Pancreas (tissue), 10 donors: ENCODE data around the gene INO80E. TPM values are rescaled to one million over a fixed set of nuclear protein-coding genes. Genes with fewer than 3 reads are reported as not detected.

Source experiments
- ATAC-seq, 4 donors: fragments of 200-7000 bp; cut with Tn5 transposase; one replicate each; pipeline versions ENCODE4 v1.8.0 to v1.9.1; 2020; ENCODE audit warnings: mild to moderate bottlenecking in 4 of 4, moderate library complexity in 4 of 4
- DNase-seq, 6 donors: peaks; one replicate each; pipeline ENCODE4 v3.0.0-alpha.2; 2020
- FAIRE-seq: peaks from 2 replicates; lab custom pipeline; 2012; peaks lifted over from hg19 to GRCh38; lab: Jason Lieb, UNC
- H3K27ac ChIP-seq, 4 donors: fragments of 200-600 bp; sonication (generic); 1 replicate in 3 of 4; 2 replicates in 1 of 4; pipeline versions ENCODE4 v1.5.0 to v1.8.0; 2020
- H3K27me3 ChIP-seq, 4 donors: fragments of 200-600 bp; one replicate each; pipeline ENCODE4 v1.8.0; 2021
- H3K36me3 ChIP-seq, 3 donors: fragments of 200-600 bp; sonication (generic) in 1 of 3; one replicate each; pipeline versions ENCODE4 v1.5.0 to v1.8.0; 2020 to 2021
- H3K4me1 ChIP-seq, 3 donors: fragments of 200-600 bp; one replicate each; pipeline ENCODE4 v1.8.0; 2021
- H3K4me3 ChIP-seq, 4 donors: fragments of 200-600 bp; sonication (generic) in 2 of 4; one replicate each; pipeline versions ENCODE4 v1.5.0 to v1.8.0; 2020 to 2021
- H3K9me3 ChIP-seq, 4 donors: fragments of 200-600 bp; one replicate each; pipeline ENCODE4 v1.8.0; 2021
- WGBS, 2 donors: extraction: QIAGEN DNeasy Blood & Tissue Kit; methylation state at CpG; one replicate each; pipeline ENCODE4 v1.1.7; 2013; 5-methylcytosine and 5-hydroxymethylcytosine counted together
- intact Hi-C, 3 donors: fragments of 100-400 bp; cut with DNase I; formaldehyde crosslinking; loops; one replicate each; pipeline versions ENCODE4 v1.11.1 to v1.14.2; 2022
- polyA plus RNA-seq, 2 donors: library from polyadenylated mRNA; stranded (reverse); fragments of 200-250 nt; gene quantifications; one replicate each; pipeline ENCODE4 v1.2.3, GENCODE V29; 2013
- total RNA-seq, 6 donors: library from RNA; stranded (reverse); fragmentation: NEBNext Ultra II Directional in 4 of 6; extraction: Animal tissue kit (Norgen Biotek cat#: 25700) in 4 of 6; gene quantifications; one replicate each; pipeline versions ENCODE4 v1.2.1 to v1.2.4, GENCODE V29; 2021 to 2023
- TF ChIP-seq, protein P1 (sequence below), 4 donors: fragments of 200-600 bp; sonication (generic) in 3 of 4; IDR thresholded peaks; one replicate each; pipeline versions ENCODE4 v1.5.0 to v1.8.0; 2021; ENCODE audit warnings: antibody characterized with exemption in 4 of 4
- donor health status: healthy with polysubstance abuse.
- donor health status: DM: no; HTN: no; CAD: no; lungs with moderate emphysema.
- donor health status: DM: no; HTN: no; CAD: no.
- donor health status: control.
- donor health status: control.
- donor health status: Bipolar disorder and iron deficiency.
- donor health status: DM: yes; HTN: yes; CAD: no.
- donor health status: DM: no; HTN: no; CAD: no.
- donor health status: DM: no; HTN: no; CAD: no.
- donor health status: DM: yes; HTN: yes; CAD: no.

Gene INO80E
- total and polyA plus RNA-seq, 8 donors: 24.0 to 113 (median 32.5) TPM

DNA sequence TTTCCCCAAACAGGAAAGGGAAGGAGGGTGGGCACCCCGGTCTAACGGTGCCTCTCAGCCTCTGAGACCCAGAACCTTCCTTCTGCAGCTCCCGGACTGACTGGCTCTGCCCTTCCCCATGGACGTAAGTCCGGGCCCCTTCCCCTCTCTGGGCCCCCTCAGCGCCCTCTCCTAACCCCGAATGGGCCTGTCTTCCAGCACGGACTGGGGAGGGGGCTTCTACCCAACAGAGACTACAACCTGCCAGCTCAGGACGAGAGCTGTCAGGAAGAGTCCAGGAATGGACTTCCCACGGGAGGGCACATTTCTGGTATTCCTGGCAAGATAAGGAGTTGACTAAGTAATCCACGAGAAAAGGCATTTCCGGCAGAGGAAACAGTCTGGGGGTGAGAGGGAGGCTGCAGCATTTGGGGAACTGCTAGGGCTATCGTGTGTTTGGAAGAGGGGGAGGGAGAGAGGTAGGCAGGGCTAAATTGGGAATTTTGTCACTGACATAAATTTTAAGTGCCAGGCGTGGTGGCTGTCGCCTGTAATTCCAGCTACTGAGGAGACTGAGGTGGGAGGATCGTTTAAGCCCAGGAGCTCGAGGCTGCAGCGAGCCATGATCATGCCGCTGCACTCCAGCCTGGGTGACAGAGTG is 57.5 kb downstream of the INO80E start:
- FAIRE-seq: no peak
- 7 to 10% methylated on average over 18 to 19 of the region's 19 CpGs for WGBS, 2 donors
- peak in 2 of 4 donors; percentile 7 to 12 for ATAC-seq

GRCh38 chr16:30054451-30054850 is 58.4 kb downstream of the INO80E start:
- WGBS, 2 donors: 78 to 88% methylated on average over 8 of the region's 8 CpGs
- Histone ChIP-seq H3K27me3 (no peaks in the 10 kb centered on the region), H3K27ac (peak overlapping the region in 2 of 4 donors; percentile 79 to 83), H3K36me3 (no peaks in the 10 kb centered on the region), H3K4me1 (peaks cover 11 to 15% (median 13%) of the 10 kb centered on the region in 3 donors), H3K9me3 (no peaks in the 10 kb centered on the region), H3K4me3 (no peak overlapping the region)
- DNase-seq (peak in 1 of 6 donors; percentile 63), FAIRE-seq (no peak), ATAC-seq (no peak)
- intact Hi-C loops: no loop called here
- TF ChIP-seq, protein P1, sequence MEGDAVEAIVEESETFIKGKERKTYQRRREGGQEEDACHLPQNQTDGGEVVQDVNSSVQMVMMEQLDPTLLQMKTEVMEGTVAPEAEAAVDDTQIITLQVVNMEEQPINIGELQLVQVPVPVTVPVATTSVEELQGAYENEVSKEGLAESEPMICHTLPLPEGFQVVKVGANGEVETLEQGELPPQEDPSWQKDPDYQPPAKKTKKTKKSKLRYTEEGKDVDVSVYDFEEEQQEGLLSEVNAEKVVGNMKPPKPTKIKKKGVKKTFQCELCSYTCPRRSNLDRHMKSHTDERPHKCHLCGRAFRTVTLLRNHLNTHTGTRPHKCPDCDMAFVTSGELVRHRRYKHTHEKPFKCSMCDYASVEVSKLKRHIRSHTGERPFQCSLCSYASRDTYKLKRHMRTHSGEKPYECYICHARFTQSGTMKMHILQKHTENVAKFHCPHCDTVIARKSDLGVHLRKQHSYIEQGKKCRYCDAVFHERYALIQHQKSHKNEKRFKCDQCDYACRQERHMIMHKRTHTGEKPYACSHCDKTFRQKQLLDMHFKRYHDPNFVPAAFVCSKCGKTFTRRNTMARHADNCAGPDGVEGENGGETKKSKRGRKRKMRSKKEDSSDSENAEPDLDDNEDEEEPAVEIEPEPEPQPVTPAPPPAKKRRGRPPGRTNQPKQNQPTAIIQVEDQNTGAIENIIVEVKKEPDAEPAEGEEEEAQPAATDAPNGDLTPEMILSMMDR (IDR thresholded peaks at IDR 0.05): no peak

More for the DNA sequence above, 57.5 kb downstream of the INO80E start:
- H3K36me3 ChIP-seq: no peaks in the 10 kb centered on the region
- H3K9me3 ChIP-seq: no peaks in the 10 kb centered on the region
- peaks cover 11 to 15% (median 13%) of the 10 kb centered on the region in 3 donors for H3K4me1 ChIP-seq
- H3K4me3 ChIP-seq: peak overlapping the region; percentile 25 to 75 (median 61)
- no peaks in the 10 kb centered on the region for H3K27me3 ChIP-seq
- H3K27ac ChIP-seq: peak overlapping the region in 2 of 4 donors; percentile 19 to 44
- TF ChIP-seq, protein P1 (IDR thresholded peaks at IDR 0.05): no peak
- intact Hi-C loops: no loop called here
- DNase-seq: no peak

DNA sequence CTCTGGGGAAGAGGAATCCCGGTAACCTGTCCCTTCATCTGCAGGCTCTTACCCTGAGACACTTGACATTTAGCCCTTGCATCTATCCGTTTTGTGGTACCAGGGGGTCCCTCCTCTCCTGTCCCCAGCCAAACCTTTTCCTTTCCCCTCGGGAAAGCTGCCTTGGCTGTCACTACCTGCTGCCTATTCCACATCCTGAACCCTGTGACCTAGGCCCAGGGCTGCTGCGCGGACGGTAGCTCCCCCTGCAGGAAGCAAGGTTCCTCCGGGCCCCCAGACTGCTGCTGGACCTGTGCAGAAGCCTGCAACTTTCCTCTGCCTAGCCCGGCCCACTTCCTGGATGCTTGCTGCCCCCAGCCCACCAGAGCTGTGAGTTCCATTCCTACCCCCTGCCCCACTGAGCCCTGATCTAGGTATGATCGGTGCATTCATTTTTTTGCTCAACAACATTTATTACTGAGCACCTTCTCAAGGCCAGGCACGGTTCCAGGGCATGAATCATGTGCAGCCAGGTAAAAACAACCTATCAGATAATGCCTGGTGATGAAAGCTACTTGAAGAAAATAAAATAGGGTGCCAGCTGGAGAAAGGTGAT is 59.0 kb downstream of the INO80E start:
- DNase-seq (peak; percentile 77 to 92 (median 88)), ATAC-seq (peak; percentile 74 to 81 (median 78)), FAIRE-seq (no peak)
- no peaks in the 10 kb centered on the region for H3K27me3 ChIP-seq
- H3K9me3 ChIP-seq: no peaks in the 10 kb centered on the region
- H3K36me3 ChIP-seq: no peaks in the 10 kb centered on the region
- 19 to 34% methylated on average over 10 of the region's 10 CpGs for WGBS, 2 donors
- peak overlapping the region; percentile 60 to 83 (median 70) for H3K27ac ChIP-seq
- H3K4me3 ChIP-seq: no peak overlapping the region
- intact Hi-C loops: no loop called here
- TF ChIP-seq, protein P1 (IDR thresholded peaks at IDR 0.05): peak in 1 of 4 donors; percentile 14
- peaks cover 11 to 15% (median 13%) of the 10 kb centered on the region in 3 donors for H3K4me1 ChIP-seq

Other genes with a start within 250 kb of the INO80E start
- gene ZG16, start 218.0 kb upstream of the INO80E start, total RNA-seq: 1 to 10 TPM in 3 of 6 donors, under 1 TPM in 3; 0.06 to 3.1 (median 1.1) TPM
- gene ZG16, start 218.0 kb upstream of the INO80E start, polyA plus RNA-seq: 1 to 10 TPM in 1 of 2 donors, under 1 TPM in 1; 0.52 to 2.4 TPM
- gene KIF22, start 205.5 kb upstream of the INO80E start, total RNA-seq: 10 to 100 TPM in 4 of 6 donors, 1 to 10 TPM in 2; 7.7 to 17.4 (median 11.0) TPM
- gene KIF22, start 205.5 kb upstream of the INO80E start, polyA plus RNA-seq: 10 to 100 TPM; 43.1 to 51.2 TPM
- gene MAZ, start 189.7 kb upstream of the INO80E start, total RNA-seq: 100 to 1,000 TPM in 1 of 6 donors, 10 to 100 TPM in 5; 84.8 to 122 (median 96.2) TPM
- gene MAZ, start 189.7 kb upstream of the INO80E start, polyA plus RNA-seq: 100 to 1,000 TPM in 1 of 2 donors, 10 to 100 TPM in 1; 94.1 to 107 TPM
- 1 to 10 TPM in 1 of 6 donors, under 1 TPM in 5; 0.35 to 1.2 (median 0.45) TPM for gene PRRT2, start 184.0 kb upstream of the INO80E start, total RNA-seq
- gene PRRT2, start 184.0 kb upstream of the INO80E start, polyA plus RNA-seq: 1 to 10 TPM; 2.6 to 3.2 TPM
- 10 to 100 TPM in 3 of 6 donors, 1 to 10 TPM in 3; 8.1 to 14.5 (median 10.4) TPM for gene PAGR1, start 180.1 kb upstream of the INO80E start, total RNA-seq
- 10 to 100 TPM; 34.5 to 34.7 TPM for gene PAGR1, start 180.1 kb upstream of the INO80E start, polyA plus RNA-seq
- gene MVP, start 175.8 kb upstream of the INO80E start, total RNA-seq: 100 to 1,000 TPM in 2 of 6 donors, 10 to 100 TPM in 4; 58.8 to 123 (median 77.5) TPM
- gene MVP, start 175.8 kb upstream of the INO80E start, polyA plus RNA-seq: 100 to 1,000 TPM; 119 to 179 TPM
- gene CDIPT, start 133.0 kb upstream of the INO80E start, total RNA-seq: 10 to 100 TPM; 31.9 to 50.9 (median 37.3) TPM
- 10 to 100 TPM; 52.7 to 69.8 TPM for gene CDIPT, start 133.0 kb upstream of the INO80E start, polyA plus RNA-seq
- 10 to 100 TPM; 14.7 to 29.4 (median 18.3) TPM for gene SEZ6L2, start 96.7 kb upstream of the INO80E start, total RNA-seq
- gene SEZ6L2, start 96.7 kb upstream of the INO80E start, polyA plus RNA-seq: 10 to 100 TPM; 12.6 to 38.8 TPM
- 10 to 100 TPM in 1 of 6 donors, 1 to 10 TPM in 5; 3.8 to 11.2 (median 7.1) TPM for gene ASPHD1, start 95.8 kb upstream of the INO80E start, total RNA-seq
- gene ASPHD1, start 95.8 kb upstream of the INO80E start, polyA plus RNA-seq: 10 to 100 TPM; 11.9 to 21.2 TPM
- gene KCTD13, start 70.0 kb upstream of the INO80E start, total RNA-seq: 10 to 100 TPM in 1 of 6 donors, 1 to 10 TPM in 5; 7.7 to 15.8 (median 9.0) TPM
- 10 to 100 TPM; 19.3 to 20.5 TPM for gene KCTD13, start 70.0 kb upstream of the INO80E start, polyA plus RNA-seq
- 10 to 100 TPM; 58.3 to 79.8 (median 68.1) TPM for gene TMEM219, start 34.2 kb upstream of the INO80E start, total RNA-seq
- gene TMEM219, start 34.2 kb upstream of the INO80E start, polyA plus RNA-seq: 100 to 1,000 TPM; 112 to 114 TPM
- 10 to 100 TPM; 13.5 to 26.1 (median 16.1) TPM for gene TAOK2, start 22.4 kb upstream of the INO80E start, total RNA-seq
- gene TAOK2, start 22.4 kb upstream of the INO80E start, polyA plus RNA-seq: 10 to 100 TPM; 28.7 to 41.1 TPM
- 1 to 10 TPM; 4.4 to 9.5 (median 6.2) TPM for gene HIRIP3, start 624 bp upstream of the INO80E start, total RNA-seq
- 10 to 100 TPM in 1 of 2 donors, 1 to 10 TPM in 1; 9.5 to 16.8 TPM for gene HIRIP3, start 624 bp upstream of the INO80E start, polyA plus RNA-seq
- gene DOC2A, start 14.8 kb downstream of the INO80E start, total RNA-seq: 1 to 10 TPM in 1 of 6 donors, under 1 TPM in 5; 0.19 to 1.9 (median 0.40) TPM
- gene DOC2A, start 14.8 kb downstream of the INO80E start, polyA plus RNA-seq: 1 to 10 TPM; 2.6 to 4.4 TPM
- not detected for gene C16orf92, start 27.0 kb downstream of the INO80E start, total RNA-seq
- not detected for gene C16orf92, start 27.0 kb downstream of the INO80E start, polyA plus RNA-seq
- gene TLCD3B, start 35.0 kb downstream of the INO80E start, total RNA-seq: under 1 TPM in 3 of 6 donors, not detected in 3; 0.20 to 0.28 (median 0.24) TPM
- gene TLCD3B, start 35.0 kb downstream of the INO80E start, polyA plus RNA-seq: 1 to 10 TPM in 1 of 2 donors, under 1 TPM in 1; 0.95 to 2.1 TPM
- gene ALDOA, start 69.5 kb downstream of the INO80E start, total RNA-seq: 100 to 1,000 TPM; 234 to 425 (median 329) TPM
- gene ALDOA, start 69.5 kb downstream of the INO80E start, polyA plus RNA-seq: 100 to 1,000 TPM; 304 to 349 TPM
- 10 to 100 TPM; 21.7 to 43.2 (median 27.1) TPM for gene PPP4C, start 79.8 kb downstream of the INO80E start, total RNA-seq
- 10 to 100 TPM; 47.2 to 53.7 TPM for gene PPP4C, start 79.8 kb downstream of the INO80E start, polyA plus RNA-seq
- gene TBX6, start 95.7 kb downstream of the INO80E start, total RNA-seq: 1 to 10 TPM; 1.3 to 3.0 (median 1.7) TPM
- gene TBX6, start 95.7 kb downstream of the INO80E start, polyA plus RNA-seq: 1 to 10 TPM; 2.3 to 3.6 TPM
- gene YPEL3, start 100.0 kb downstream of the INO80E start, total RNA-seq: 10 to 100 TPM; 18.6 to 57.1 (median 35.5) TPM
- gene YPEL3, start 100.0 kb downstream of the INO80E start, polyA plus RNA-seq: 100 to 1,000 TPM; 127 to 134 TPM
- gene GDPD3, start 117.3 kb downstream of the INO80E start, total RNA-seq: 1 to 10 TPM in 4 of 6 donors, under 1 TPM in 2; 0.41 to 3.5 (median 1.3) TPM
- 1 to 10 TPM; 3.6 to 7.4 TPM for gene GDPD3, start 117.3 kb downstream of the INO80E start, polyA plus RNA-seq
- gene MAPK3, start 127.0 kb downstream of the INO80E start, total RNA-seq: 10 to 100 TPM; 19.8 to 34.1 (median 22.8) TPM
- 10 to 100 TPM; 24.4 to 38.2 TPM for gene MAPK3, start 127.0 kb downstream of the INO80E start, polyA plus RNA-seq
- 10 to 100 TPM in 3 of 6 donors, 1 to 10 TPM in 3; 2.1 to 26.4 (median 9.7) TPM for gene CORO1A, start 187.4 kb downstream of the INO80E start, total RNA-seq
- gene CORO1A, start 187.4 kb downstream of the INO80E start, polyA plus RNA-seq: 10 to 100 TPM; 12.2 to 14.9 TPM
- gene BOLA2B, start 197.4 kb downstream of the INO80E start, total RNA-seq: 10 to 100 TPM; 17.3 to 39.1 (median 30.6) TPM
- gene BOLA2B, start 197.4 kb downstream of the INO80E start, polyA plus RNA-seq: 100 to 1,000 TPM in 1 of 2 donors, 10 to 100 TPM in 1; 77.2 to 138 TPM
- gene SLX1A, start 197.6 kb downstream of the INO80E start, total RNA-seq: 10 to 100 TPM in 4 of 6 donors, 1 to 10 TPM in 2; 9.0 to 25.0 (median 14.0) TPM
- 10 to 100 TPM; 61.8 to 63.8 TPM for gene SLX1A, start 197.6 kb downstream of the INO80E start, polyA plus RNA-seq
- gene SULT1A3, start 203.0 kb downstream of the INO80E start, total RNA-seq: 10 to 100 TPM in 1 of 6 donors, 1 to 10 TPM in 5; 1.0 to 14.7 (median 4.8) TPM
- gene SULT1A3, start 203.0 kb downstream of the INO80E start, polyA plus RNA-seq: 100 to 1,000 TPM in 1 of 2 donors, 10 to 100 TPM in 1; 64.5 to 106 TPM